ENCODE measurements around the gene SFSWAP. TPM values are rescaled to one million over a fixed set of nuclear protein-coding genes. Genes with fewer than 3 reads are reported as not detected.

Gene SFSWAP
- total and polyA plus RNA-seq, 2 of the 13 experiments (the other 11 are each of a cell fraction or from before 2014, with no cell fraction given), result 17.1 to 27.7 TPM

GRCh38 chr12:131847456-131847855 lies 136.6 kb downstream of the SFSWAP start:
- intact Hi-C loops (cut with micrococcal nuclease; ENCODE audit: unreplicated experiment) (no loop called here), in situ Hi-C loops (cut with HindIII; ENCODE audit: extremely low pct_ligation_motif_present, low pct_unique_long_range_greater_than_20kb) (loop anchor here (25.0 kb wide), 1 partner anchor 735 kb away; no protein-coding TSS in a partner anchor)
- no peak overlapping the region for H3K9ac ChIP-seq (ENCODE audit: insufficient read depth, low read depth, low read length)
- H4K20me1 ChIP-seq (ENCODE audit: insufficient read depth, low read length), result no peaks in the 10 kb centered on the region
- H3K27ac ChIP-seq (ENCODE audit: extremely low read length, insufficient read depth, low read length), result no peak overlapping the region
- ATAC-seq (no peak), DNase-seq (ENCODE audit: low spot score) (no peak), FAIRE-seq (no peak)
- no peaks in the 10 kb centered on the region for H3K36me3 ChIP-seq (replicated peaks in 1 of 2; ENCODE audit: control insufficient read depth in 1 of 2, insufficient read depth in 2 of 2, low read length in 2 of 2)
- BruUV-seq (replicated peaks), result no TSS peak
- H3K4me1 ChIP-seq (ENCODE audit: insufficient read depth, low read length), result peaks cover 4% of the 10 kb centered on the region
- H3K9me3 ChIP-seq (ENCODE audit: low read length), result no peaks in the 10 kb centered on the region
- H2AFZ ChIP-seq (ENCODE audit: low read length), result no peak overlapping the region
- POLR2A ChIA-PET, result no interaction called here
- H3K4me2 ChIP-seq (ENCODE audit: low read depth, low read length), result no peak overlapping the region
- H3K27me3 ChIP-seq (ENCODE audit: control insufficient read depth in 1 of 2, insufficient read depth in 2 of 2, low read length in 2 of 2), result peaks cover 0 to 6% of the 10 kb centered on the region in 2 experiments; a peak in 3 of 5 replicates
- WGBS (ENCODE audit: low lambda C conversion rate), result 81% methylated on average over 2 of the region's 10 CpGs
- no peak overlapping the region for H3K4me3 ChIP-seq (replicated peaks in 1 of 3; ENCODE audit: insufficient read depth in 1 of 3, low read depth in 2 of 3, low read length in 3 of 3)
- CTCF ChIA-PET (ENCODE audit: low intra/inter-chr PET ratio, low total read pairs), result no interaction called here
- TF ChIP-seq ZNF776 (CRISPR knock-in tag; IDR thresholded peaks at IDR 0.05), result no peak
- TF ChIP-seq CHD4 (IDR thresholded peaks at IDR 0.05; ENCODE audit: borderline replicate concordance, low read length), result no peak
- no peak for TF ChIP-seq SP140L (CRISPR knock-in tag; IDR thresholded peaks at IDR 0.05; ENCODE audit: borderline replicate concordance)
- TF ChIP-seq, protein P1, sequence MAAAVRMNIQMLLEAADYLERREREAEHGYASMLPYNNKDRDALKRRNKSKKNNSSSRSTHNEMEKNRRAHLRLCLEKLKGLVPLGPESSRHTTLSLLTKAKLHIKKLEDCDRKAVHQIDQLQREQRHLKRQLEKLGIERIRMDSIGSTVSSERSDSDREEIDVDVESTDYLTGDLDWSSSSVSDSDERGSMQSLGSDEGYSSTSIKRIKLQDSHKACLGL (CRISPR knock-in tag; IDR thresholded peaks at IDR 0.05), result no peak
- no peak for TF ChIP-seq MEIS2 (CRISPR knock-in tag; IDR thresholded peaks at IDR 0.05)
- H3K79me2 ChIP-seq (ENCODE audit: insufficient read depth, low read length), result no peaks in the 10 kb centered on the region

DNA sequence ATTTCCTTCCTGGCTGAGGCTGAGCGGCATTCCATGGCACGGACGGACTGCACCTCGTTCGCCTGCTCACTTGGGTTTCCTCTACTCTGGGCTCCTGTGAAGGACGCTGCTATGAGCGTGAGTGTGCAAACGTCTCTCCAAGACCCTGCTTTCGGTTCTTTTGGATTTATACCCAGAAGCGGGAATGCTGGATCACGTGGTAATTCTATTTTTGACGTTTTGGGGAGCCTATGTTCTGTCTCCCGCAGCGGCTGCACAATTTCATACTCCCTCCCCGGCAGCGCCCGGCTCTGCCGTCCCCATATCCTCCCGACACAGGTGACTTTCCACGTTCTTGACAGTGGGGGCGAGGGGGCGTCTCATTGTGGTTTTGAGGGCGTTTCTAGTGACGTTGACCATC lies 137.9 kb downstream of the SFSWAP start:
- no peak overlapping the region for H3K9ac ChIP-seq (ENCODE audit: insufficient read depth, low read depth, low read length)
- 79% methylated on average over 23 of the region's 24 CpGs for WGBS (ENCODE audit: low lambda C conversion rate)
- H3K27me3 ChIP-seq (ENCODE audit: control insufficient read depth in 1 of 2, insufficient read depth in 2 of 2, low read length in 2 of 2), result peaks cover 4 to 14% of the 10 kb centered on the region in 2 experiments; a peak in 4 of 5 replicates
- H2AFZ ChIP-seq (ENCODE audit: low read length), result no peak overlapping the region
- ChIA-PET CTCF (ENCODE audit: low intra/inter-chr PET ratio, low total read pairs) (no interaction called here), POLR2A (no interaction called here)
- H3K4me2 ChIP-seq (ENCODE audit: low read depth, low read length), result no peak overlapping the region
- no TSS peak for BruUV-seq (replicated peaks)
- no peaks in the 10 kb centered on the region for H3K9me3 ChIP-seq (ENCODE audit: low read length)
- no peak overlapping the region for H3K27ac ChIP-seq (ENCODE audit: extremely low read length, insufficient read depth, low read length)
- peaks cover 17% of the 10 kb centered on the region for H3K4me1 ChIP-seq (ENCODE audit: insufficient read depth, low read length)
- intact Hi-C loops (cut with micrococcal nuclease; ENCODE audit: unreplicated experiment) (no loop called here), in situ Hi-C loops (cut with HindIII; ENCODE audit: extremely low pct_ligation_motif_present, low pct_unique_long_range_greater_than_20kb) (loop anchor here (25.0 kb wide), 1 partner anchor 736 kb away; no protein-coding TSS in a partner anchor)
- H3K4me3 ChIP-seq (replicated peaks in 1 of 3; ENCODE audit: insufficient read depth in 1 of 3, low read depth in 2 of 3, low read length in 3 of 3), result no peak overlapping the region
- no peaks in the 10 kb centered on the region for H3K79me2 ChIP-seq (ENCODE audit: insufficient read depth, low read length)
- FAIRE-seq (no peak), ATAC-seq (no peak), DNase-seq (ENCODE audit: low spot score) (no peak)
- no peaks in the 10 kb centered on the region for H3K36me3 ChIP-seq (replicated peaks in 1 of 2; ENCODE audit: control insufficient read depth in 1 of 2, insufficient read depth in 2 of 2, low read length in 2 of 2)
- H4K20me1 ChIP-seq (ENCODE audit: insufficient read depth, low read length), result no peaks in the 10 kb centered on the region
- TF ChIP-seq ZBTB4 (CRISPR knock-in tag; IDR thresholded peaks at IDR 0.05; ENCODE audit: borderline replicate concordance) (no peak), ZNF652 (CRISPR knock-in tag; IDR thresholded peaks at IDR 0.05; ENCODE audit: borderline replicate concordance, low read depth) (no peak), SMYD3 (CRISPR knock-in tag; IDR thresholded peaks at IDR 0.05) (no peak), ZNF350 (CRISPR knock-in tag; IDR thresholded peaks at IDR 0.05; ENCODE audit: borderline replicate concordance, low read depth) (no peak), ZNF18 (CRISPR knock-in tag; IDR thresholded peaks at IDR 0.05; ENCODE audit: insufficient replicate concordance) (no peak), DDIT3 (CRISPR knock-in tag; IDR thresholded peaks at IDR 0.05) (no peak), ZBTB1 (CRISPR knock-in tag; IDR thresholded peaks at IDR 0.05; ENCODE audit: borderline replicate concordance) (no peak), ZBTB38 (CRISPR knock-in tag; IDR thresholded peaks at IDR 0.05) (no peak), FOSL2 (CRISPR knock-in tag; IDR thresholded peaks at IDR 0.05) (no peak)
